HepG2 (cell line): ENCODE results near the gene CHDH. TPM values are rescaled to one million over a fixed set of nuclear protein-coding genes. Genes with fewer than 3 reads are reported as not detected.

Source experiments
- MATR3 ChIP-seq: sonication (generic); formaldehyde crosslinking; IDR thresholded peaks from 2 replicates; pipeline ENCODE4 v1.4.0; 2020; ENCODE audit warnings: missing genetic modification reagents
- PAWR ChIP-seq: sonication (generic); formaldehyde crosslinking; IDR thresholded peaks from 2 replicates; pipeline ENCODE4 v1.4.0; 2020; ENCODE audit warnings: missing genetic modification reagents, mild to moderate bottlenecking, borderline replicate concordance
- THAP9 ChIP-seq: sonication (generic); formaldehyde crosslinking; IDR thresholded peaks from 2 replicates; pipeline ENCODE4; 2020; ENCODE audit warnings: missing genetic modification reagents, mild to moderate bottlenecking, borderline replicate concordance
- polyA plus RNA-seq, 8 experiments: library from polyadenylated mRNA; depleted of rRNA in 3 of 8; stranded (reverse) in 7 of 8; unstranded in 1 of 8; fragments of >200 nt; fragmentation: Illumina TruSeq in 4 of 8; extraction: Trizol in 4 of 8; gene quantifications; 2 replicates each; pipeline versions ENCODE4 v1.2.1 to v1.2.3, GENCODE V29; 2011 to 2016; ENCODE audit warnings: low read depth in 4 of 8, missing spikeins in 1 of 8, mixed read lengths in 1 of 8; ENCODE audit not compliant: insufficient read depth in 1 of 8
- small RNA-seq, 3 experiments: library from RNA; depleted of rRNA; stranded (forward); fragments of <200 nt; gene quantifications; one replicate each; pipeline ENCODE3, GENCODE V24; 2012; ENCODE audit warnings: low read depth in 2 of 3, low replicate concordance in 1 of 3; ENCODE audit not compliant: insufficient read length in 3 of 3, insufficient read depth in 2 of 3
- total RNA-seq, 5 experiments: library from RNA; depleted of rRNA; stranded (reverse); fragments of >200 nt; fragmentation: Illumina TruSeq; extraction: Trizol; gene quantifications; 2 replicates each; pipeline ENCODE4 v1.2.3, GENCODE V29; 2016; ENCODE audit warnings: low read depth in 1 of 5

CHDH gene
- total and polyA plus RNA-seq, 2 of the 13 experiments (the other 11 are each of a cell fraction or from before 2014, with no cell fraction given), result 28.1 to 48.9 TPM

DNA sequence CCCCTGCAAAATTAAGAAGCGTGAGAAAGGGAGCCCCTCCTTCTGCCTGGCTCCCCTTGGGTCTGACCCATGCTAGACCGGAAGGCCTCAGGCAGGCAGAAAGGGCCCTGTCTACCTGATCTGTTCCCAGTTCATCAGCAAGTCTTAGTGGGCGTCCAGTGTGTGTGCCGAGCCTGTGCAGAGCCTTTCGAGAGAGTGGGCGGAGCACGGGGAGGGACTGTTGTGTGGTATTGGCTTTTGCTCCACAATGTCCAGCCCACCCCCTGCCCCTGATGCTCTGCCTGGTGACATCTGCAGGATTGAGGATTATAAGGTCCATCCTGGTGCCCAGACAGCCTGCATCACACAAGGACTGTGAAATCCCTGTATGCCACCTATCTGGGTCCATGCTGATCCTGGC lies 82.9 kb downstream of the CHDH start (continued):
- no peak for TF ChIP-seq THAP9 (CRISPR knock-in tag)
- TF ChIP-seq PAWR, result no peak
- TF ChIP-seq MATR3 (CRISPR knock-in tag), result no peak
- TF ChIP-seq, all 625 proteins: peak for 0

Small RNA genes within 50 kb of the gene (small RNA-seq; reads per million reads assigned to genes)
- 0 reads per million in 3 experiments for gene AC012467.1

Other genes with a start within 250 kb of the CHDH start
- 62.7 and 130 TPM in 2 replicates for gene IL17RB, start 149 bp upstream of the CHDH start, total RNA-seq (2016; rRNA removed; fragmentation: Illumina TruSeq; extraction: Trizol)
- gene IL17RB, start 149 bp upstream of the CHDH start, polyA plus RNA-seq (2011; rRNA removed), result 190 and 198 TPM in 2 replicates
- 29.0 and 38.5 TPM in 2 replicates for gene ACTR8, start 35.7 kb upstream of the CHDH start, total RNA-seq (2016; rRNA removed; fragmentation: Illumina TruSeq; extraction: Trizol)
- 14.8 and 15.5 TPM in 2 replicates for gene ACTR8, start 35.7 kb upstream of the CHDH start, polyA plus RNA-seq (2011; rRNA removed)
- gene SELENOK, start 45.4 kb upstream of the CHDH start, total RNA-seq (2016; rRNA removed; fragmentation: Illumina TruSeq; extraction: Trizol), result 47.5 and 67.0 TPM in 2 replicates
- 64.6 and 81.0 TPM in 2 replicates for gene SELENOK, start 45.4 kb upstream of the CHDH start, polyA plus RNA-seq (2011; rRNA removed)